K562 (cell line): Measurements from ENCODE around the gene TNFAIP1. TPM values are rescaled to one million over a fixed set of nuclear protein-coding genes. Genes with fewer than 3 reads are reported as not detected.

Experiments
- CREB1 ChIP-seq, 2 experiments: sonication (generic) in 1 of 2; formaldehyde crosslinking in 1 of 2; IDR thresholded peaks; 2 replicates each; pipeline versions ENCODE4 v1.6.1 to v1.8.0; 2012 to 2022; ENCODE audit warnings: inconsistent platforms in 1 of 2, mild to moderate bottlenecking in 1 of 2, missing genetic modification reagents in 1 of 2, moderate library complexity in 1 of 2
- ESRRA ChIP-seq: fragments of 450-650 bp; IDR thresholded peaks from 2 replicates; pipeline ENCODE4 v1.6.1; 2014; ENCODE audit warnings: low read depth, mild to moderate bottlenecking, moderate library complexity, borderline replicate concordance
- HDAC1 ChIP-seq, 2 experiments: fragments of 450-650 bp; IDR thresholded peaks; 2 replicates each; pipeline ENCODE4 v1.6.1; 2016 to 2017; ENCODE audit warnings: inconsistent platforms in 1 of 2, mild to moderate bottlenecking in 1 of 2, moderate library complexity in 1 of 2
- RCOR1 ChIP-seq, 2 experiments: IDR thresholded peaks; 2 replicates each; pipeline ENCODE4 v1.6.1; 2012; ENCODE audit warnings: low read depth in 2 of 2, low read length in 2 of 2, borderline replicate concordance in 1 of 2, improper control_type of control experiment in 1 of 2
- ZKSCAN8 ChIP-seq: fragments of 200-800 bp; sonication (Bioruptor generic); IDR thresholded peaks from 2 replicates; pipeline ENCODE4 v1.6.1; 2016; ENCODE audit warnings: missing genetic modification characterization, missing compliant biosample characterization
- ZNF12 ChIP-seq: sonication (generic); formaldehyde crosslinking; IDR thresholded peaks from 2 replicates; pipeline ENCODE4 v1.4.0; 2020; ENCODE audit warnings: mild to moderate bottlenecking, missing genetic modification reagents
- polyA plus RNA-seq, 8 experiments: library from polyadenylated mRNA; depleted of rRNA in 4 of 8; stranded (reverse) in 5 of 8; unstranded in 3 of 8; fragments of >200 nt; fragmentation: Nextera tagmentation in 2 of 8; fragmentation: Illumina TruSeq in 1 of 8; extraction: Ambion mirVana in 2 of 8; extraction: Trizol in 1 of 8; gene quantifications; 2 replicates each; pipeline versions ENCODE4 v1.2.1 to v1.2.3, GENCODE V29; 2011 to 2014; ENCODE audit warnings: inconsistent platforms in 1 of 8, missing spikeins in 1 of 8
- total RNA-seq, 7 experiments: library from RNA; depleted of rRNA in 6 of 7; stranded (reverse); fragments of >200 nt in 6 of 7; fragmentation: Illumina TruSeq in 2 of 7; extraction: Trizol in 2 of 7; gene quantifications; 2 replicates each; pipeline versions ENCODE4 v1.2.1 to v1.2.3, GENCODE V29; 2011 to 2021; ENCODE audit warnings: low replicate concordance in 1 of 7
- TF ChIP-seq, protein P1 (sequence below), 2 experiments: fragments of 450-650 bp; formaldehyde crosslinking in 1 of 2; IDR thresholded peaks; 2 replicates each; pipeline versions ENCODE4 v1.4.0 to v1.6.1; 2014 to 2020; ENCODE audit warnings: mild to moderate bottlenecking in 2 of 2, borderline replicate concordance in 1 of 2, low read depth in 1 of 2
- TF ChIP-seq, protein P2 (sequence below): fragments of 450-650 bp; formaldehyde crosslinking; IDR thresholded peaks from 2 replicates; pipeline ENCODE4 v1.4.0; 2022; ENCODE audit warnings: missing genetic modification characterization
- TF ChIP-seq, protein P3 (sequence below): IDR thresholded peaks from 2 replicates; pipeline ENCODE4 v1.6.1; 2012; ENCODE audit warnings: low read depth, low read length, improper control_type of control experiment, borderline replicate concordance
- TF ChIP-seq, protein P4 (sequence below): sonication (generic); formaldehyde crosslinking; IDR thresholded peaks from 2 replicates; pipeline ENCODE4 v1.8.0; 2022; ENCODE audit warnings: mild to moderate bottlenecking, missing genetic modification reagents

TNFAIP1 gene
- total and polyA plus RNA-seq, 9 of the 15 experiments (the other 6 are each of a cell fraction or from before 2014, with no cell fraction given): 2.1 to 20.1 (median 8.2) TPM

DNA sequence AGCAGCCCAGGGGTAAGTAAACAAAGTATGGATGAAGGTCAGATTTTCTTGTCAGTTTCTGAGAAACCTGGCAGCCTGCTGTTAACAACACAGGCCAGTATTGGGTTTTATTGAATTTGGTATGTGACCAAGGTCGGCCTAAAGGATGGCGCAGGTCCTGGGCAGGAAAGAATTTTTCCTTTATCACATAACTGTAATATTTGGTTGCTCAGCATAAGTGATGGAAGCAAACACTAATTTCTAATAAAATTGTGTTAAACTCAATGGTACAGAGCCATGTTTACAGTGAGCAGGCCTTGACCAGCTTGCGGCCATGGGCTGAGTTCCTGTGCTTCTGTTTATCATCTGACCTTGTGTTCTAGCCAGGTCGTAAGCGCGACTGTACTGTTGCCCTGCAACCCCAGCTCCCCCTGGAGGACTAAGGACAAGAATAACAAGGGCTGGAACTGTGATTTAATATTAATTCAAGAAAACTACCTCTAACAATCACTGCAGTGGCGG is 11.2 kb downstream of the TNFAIP1 start (continued):
- TF ChIP-seq, protein P1, sequence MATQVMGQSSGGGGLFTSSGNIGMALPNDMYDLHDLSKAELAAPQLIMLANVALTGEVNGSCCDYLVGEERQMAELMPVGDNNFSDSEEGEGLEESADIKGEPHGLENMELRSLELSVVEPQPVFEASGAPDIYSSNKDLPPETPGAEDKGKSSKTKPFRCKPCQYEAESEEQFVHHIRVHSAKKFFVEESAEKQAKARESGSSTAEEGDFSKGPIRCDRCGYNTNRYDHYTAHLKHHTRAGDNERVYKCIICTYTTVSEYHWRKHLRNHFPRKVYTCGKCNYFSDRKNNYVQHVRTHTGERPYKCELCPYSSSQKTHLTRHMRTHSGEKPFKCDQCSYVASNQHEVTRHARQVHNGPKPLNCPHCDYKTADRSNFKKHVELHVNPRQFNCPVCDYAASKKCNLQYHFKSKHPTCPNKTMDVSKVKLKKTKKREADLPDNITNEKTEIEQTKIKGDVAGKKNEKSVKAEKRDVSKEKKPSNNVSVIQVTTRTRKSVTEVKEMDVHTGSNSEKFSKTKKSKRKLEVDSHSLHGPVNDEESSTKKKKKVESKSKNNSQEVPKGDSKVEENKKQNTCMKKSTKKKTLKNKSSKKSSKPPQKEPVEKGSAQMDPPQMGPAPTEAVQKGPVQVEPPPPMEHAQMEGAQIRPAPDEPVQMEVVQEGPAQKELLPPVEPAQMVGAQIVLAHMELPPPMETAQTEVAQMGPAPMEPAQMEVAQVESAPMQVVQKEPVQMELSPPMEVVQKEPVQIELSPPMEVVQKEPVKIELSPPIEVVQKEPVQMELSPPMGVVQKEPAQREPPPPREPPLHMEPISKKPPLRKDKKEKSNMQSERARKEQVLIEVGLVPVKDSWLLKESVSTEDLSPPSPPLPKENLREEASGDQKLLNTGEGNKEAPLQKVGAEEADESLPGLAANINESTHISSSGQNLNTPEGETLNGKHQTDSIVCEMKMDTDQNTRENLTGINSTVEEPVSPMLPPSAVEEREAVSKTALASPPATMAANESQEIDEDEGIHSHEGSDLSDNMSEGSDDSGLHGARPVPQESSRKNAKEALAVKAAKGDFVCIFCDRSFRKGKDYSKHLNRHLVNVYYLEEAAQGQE (IDR thresholded peaks at IDR 0.05; ENCODE audit: borderline replicate concordance): peak; percentile 59; the same call in 1 of the 2 replicates
- TF ChIP-seq, protein P1 (CRISPR knock-in tag; IDR thresholded peaks at IDR 0.05; ENCODE audit: low read depth): no peak
- TF ChIP-seq, protein P2, sequence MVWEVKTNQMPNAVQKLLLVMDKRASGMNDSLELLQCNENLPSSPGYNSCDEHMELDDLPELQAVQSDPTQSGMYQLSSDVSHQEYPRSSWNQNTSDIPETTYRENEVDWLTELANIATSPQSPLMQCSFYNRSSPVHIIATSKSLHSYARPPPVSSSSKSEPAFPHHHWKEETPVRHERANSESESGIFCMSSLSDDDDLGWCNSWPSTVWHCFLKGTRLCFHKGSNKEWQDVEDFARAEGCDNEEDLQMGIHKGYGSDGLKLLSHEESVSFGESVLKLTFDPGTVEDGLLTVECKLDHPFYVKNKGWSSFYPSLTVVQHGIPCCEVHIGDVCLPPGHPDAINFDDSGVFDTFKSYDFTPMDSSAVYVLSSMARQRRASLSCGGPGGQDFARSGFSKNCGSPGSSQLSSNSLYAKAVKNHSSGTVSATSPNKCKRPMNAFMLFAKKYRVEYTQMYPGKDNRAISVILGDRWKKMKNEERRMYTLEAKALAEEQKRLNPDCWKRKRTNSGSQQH (CRISPR knock-in tag): no peak
- TF ChIP-seq CREB1 (IDR thresholded peaks at IDR 0.05) (no peak), CREB1 (CRISPR knock-in tag; IDR thresholded peaks at IDR 0.05) (no peak), RCOR1 (IDR thresholded peaks at IDR 0.05; ENCODE audit: borderline replicate concordance in 1 of 2, low read depth in 2 of 2, low read length in 2 of 2) (peak in 1 of 2 experiments; percentile 85; a peak in 3 of 4 replicates), HDAC1 (IDR thresholded peaks at IDR 0.05) (peak in 1 of 2 experiments; percentile 27; a peak in 1 of 4 replicates), ZNF12 (CRISPR knock-in tag) (no peak), ESRRA (peak; percentile 93), ZKSCAN8 (CRISPR knock-in tag) (no peak)
- TF ChIP-seq, protein P3, sequence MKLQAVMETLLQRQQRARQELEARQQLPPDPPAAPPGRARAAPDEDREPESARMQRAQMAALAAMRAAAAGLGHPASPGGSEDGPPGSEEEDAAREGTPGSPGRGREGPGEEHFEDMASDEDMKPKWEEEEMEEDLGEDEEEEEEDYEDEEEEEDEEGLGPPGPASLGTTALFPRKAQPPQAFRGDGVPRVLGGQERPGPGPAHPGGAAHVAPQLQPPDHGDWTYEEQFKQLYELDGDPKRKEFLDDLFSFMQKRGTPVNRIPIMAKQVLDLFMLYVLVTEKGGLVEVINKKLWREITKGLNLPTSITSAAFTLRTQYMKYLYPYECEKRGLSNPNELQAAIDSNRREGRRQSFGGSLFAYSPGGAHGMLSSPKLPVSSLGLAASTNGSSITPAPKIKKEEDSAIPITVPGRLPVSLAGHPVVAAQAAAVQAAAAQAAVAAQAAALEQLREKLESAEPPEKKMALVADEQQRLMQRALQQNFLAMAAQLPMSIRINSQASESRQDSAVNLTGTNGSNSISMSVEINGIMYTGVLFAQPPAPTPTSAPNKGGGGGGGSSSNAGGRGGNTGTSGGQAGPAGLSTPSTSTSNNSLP: peak; percentile 30; the same call in 1 of the 2 replicates
- TF ChIP-seq, protein P4, sequence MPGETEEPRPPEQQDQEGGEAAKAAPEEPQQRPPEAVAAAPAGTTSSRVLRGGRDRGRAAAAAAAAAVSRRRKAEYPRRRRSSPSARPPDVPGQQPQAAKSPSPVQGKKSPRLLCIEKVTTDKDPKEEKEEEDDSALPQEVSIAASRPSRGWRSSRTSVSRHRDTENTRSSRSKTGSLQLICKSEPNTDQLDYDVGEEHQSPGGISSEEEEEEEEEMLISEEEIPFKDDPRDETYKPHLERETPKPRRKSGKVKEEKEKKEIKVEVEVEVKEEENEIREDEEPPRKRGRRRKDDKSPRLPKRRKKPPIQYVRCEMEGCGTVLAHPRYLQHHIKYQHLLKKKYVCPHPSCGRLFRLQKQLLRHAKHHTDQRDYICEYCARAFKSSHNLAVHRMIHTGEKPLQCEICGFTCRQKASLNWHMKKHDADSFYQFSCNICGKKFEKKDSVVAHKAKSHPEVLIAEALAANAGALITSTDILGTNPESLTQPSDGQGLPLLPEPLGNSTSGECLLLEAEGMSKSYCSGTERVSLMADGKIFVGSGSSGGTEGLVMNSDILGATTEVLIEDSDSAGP (CRISPR knock-in tag): no peak
